Sigmoid colon (tissue), 4 donors: Measurements from ENCODE around the gene ZNG1A.

Experiments used
- EP300 ChIP-seq, 4 donors: sonication (generic); formaldehyde crosslinking; IDR thresholded peaks; one replicate each; pipeline ENCODE4 v1.6.1; 2017; ENCODE audit warnings: antibody characterized with exemption in 4 of 4
- POLR2A ChIP-seq, 2 donors: fragments of 450-650 bp; IDR thresholded peaks; one replicate each; pipeline ENCODE4 v1.6.1; 2016; ENCODE audit warnings: antibody characterized with exemption in 2 of 2, mild to moderate bottlenecking in 2 of 2, moderate library complexity in 2 of 2
- TF ChIP-seq, protein P1 (sequence below), 4 experiments: fragments of 450-650 bp in 3 of 4; fragments of 200-600 bp in 1 of 4; IDR thresholded peaks; one replicate each; pipeline ENCODE4 v1.5.1; 2016 to 2019; ENCODE audit warnings: antibody characterized with exemption in 4 of 4, mild to moderate bottlenecking in 3 of 4, moderate library complexity in 2 of 4

DNA sequence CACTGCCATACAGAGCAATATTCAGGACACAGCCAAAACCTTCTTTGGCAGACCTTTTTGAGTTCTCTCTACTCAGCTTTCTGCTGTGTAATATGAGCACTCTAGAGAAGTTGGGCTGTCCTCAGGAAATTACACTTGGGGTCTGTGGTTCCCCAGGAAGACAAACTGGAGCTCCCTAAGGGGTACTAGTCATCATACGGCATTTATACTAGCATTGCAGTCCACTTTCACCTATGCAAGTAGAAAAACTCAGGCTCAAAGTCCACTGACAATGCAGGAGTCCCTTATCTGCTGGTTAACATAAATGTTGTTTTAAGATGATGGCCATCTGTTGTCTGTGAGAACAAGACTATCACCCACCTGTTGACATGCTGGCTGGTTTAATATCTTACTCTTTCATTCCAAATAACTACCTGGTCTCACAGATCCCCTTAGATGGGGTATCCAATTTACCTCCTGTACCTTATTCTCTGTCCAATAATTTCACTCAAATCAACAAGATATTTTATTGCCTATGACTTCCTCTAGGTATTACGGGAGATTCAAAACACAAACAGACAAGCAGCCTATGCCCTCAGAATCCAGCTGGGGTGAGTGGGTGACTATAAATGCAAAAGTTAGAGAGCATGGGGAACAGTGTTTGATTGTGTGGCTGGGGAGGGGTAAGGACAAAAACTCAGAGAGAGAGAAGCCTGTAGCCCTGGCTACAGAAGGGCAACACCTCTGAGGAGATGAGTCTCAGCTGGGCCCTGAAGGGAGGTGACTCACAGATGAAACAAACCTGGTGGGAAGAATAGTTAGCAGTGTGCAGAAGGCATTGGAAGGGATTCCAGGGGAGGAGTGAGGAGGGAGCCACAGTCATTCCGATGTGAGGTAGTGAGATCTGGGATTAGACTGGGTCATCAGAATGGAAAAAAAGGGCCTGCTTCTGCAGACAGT is 46.0 kb upstream of the ZNG1A start:
- TF ChIP-seq, protein P1, sequence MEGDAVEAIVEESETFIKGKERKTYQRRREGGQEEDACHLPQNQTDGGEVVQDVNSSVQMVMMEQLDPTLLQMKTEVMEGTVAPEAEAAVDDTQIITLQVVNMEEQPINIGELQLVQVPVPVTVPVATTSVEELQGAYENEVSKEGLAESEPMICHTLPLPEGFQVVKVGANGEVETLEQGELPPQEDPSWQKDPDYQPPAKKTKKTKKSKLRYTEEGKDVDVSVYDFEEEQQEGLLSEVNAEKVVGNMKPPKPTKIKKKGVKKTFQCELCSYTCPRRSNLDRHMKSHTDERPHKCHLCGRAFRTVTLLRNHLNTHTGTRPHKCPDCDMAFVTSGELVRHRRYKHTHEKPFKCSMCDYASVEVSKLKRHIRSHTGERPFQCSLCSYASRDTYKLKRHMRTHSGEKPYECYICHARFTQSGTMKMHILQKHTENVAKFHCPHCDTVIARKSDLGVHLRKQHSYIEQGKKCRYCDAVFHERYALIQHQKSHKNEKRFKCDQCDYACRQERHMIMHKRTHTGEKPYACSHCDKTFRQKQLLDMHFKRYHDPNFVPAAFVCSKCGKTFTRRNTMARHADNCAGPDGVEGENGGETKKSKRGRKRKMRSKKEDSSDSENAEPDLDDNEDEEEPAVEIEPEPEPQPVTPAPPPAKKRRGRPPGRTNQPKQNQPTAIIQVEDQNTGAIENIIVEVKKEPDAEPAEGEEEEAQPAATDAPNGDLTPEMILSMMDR (IDR thresholded peaks at IDR 0.05): no peak
- TF ChIP-seq POLR2A (IDR thresholded peaks at IDR 0.05): no peak
- TF ChIP-seq EP300 (IDR thresholded peaks at IDR 0.05): no peak
